Activated CD8-positive, alpha-beta memory T cell treated with anti-CD3 and anti-CD28 coated beads for 4 hours (primary cell): ENCODE results near the gene OGFOD3.
"Not testable (repeated sequence)": the region's sequence is repeated elsewhere in the genome, so short reads cannot be mapped to it uniquely, and the experiment has no call there.

Source experiments
- DNase-seq, 2 donors: peaks; one replicate each; pipeline ENCODE4 v3.0.0-alpha.2; 2020; ENCODE audit warnings: low read depth in 2 of 2

OGFOD3 gene

GRCh38 chr17:82433560-82434215 is 15.3 kb upstream of the OGFOD3 start:
- no peak for DNase-seq

- no peak for DNase-seq
Measured at GRCh38 chr17:82432017-82432416, 13.6 kb upstream of the OGFOD3 start.

- no peak for DNase-seq
Measured at GRCh38 chr17:82429824-82430223, 11.4 kb upstream of the OGFOD3 start.

GRCh38 chr17:82428546-82428945 is 10.2 kb upstream of the OGFOD3 start:
- no peak for DNase-seq

DNA sequence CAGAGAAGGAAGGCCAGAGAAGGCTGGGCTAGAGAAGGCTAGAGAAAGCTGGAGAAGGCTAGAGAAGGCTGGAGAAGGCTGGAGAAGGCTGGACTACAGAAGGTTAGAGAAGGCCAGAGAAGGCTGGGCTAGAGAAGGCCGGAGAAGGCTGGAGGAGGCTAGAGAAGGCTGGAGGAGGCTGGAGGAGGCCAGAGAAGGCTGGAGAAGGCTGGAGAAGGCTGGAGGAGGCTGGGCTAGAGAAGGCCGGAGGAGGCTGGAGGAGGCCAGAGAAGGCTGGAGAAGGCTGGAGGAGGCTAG is 6.4 kb upstream of the OGFOD3 start:
- no peak for DNase-seq

- DNase-seq, result peak in 1 of 2 donors; percentile 14
Measured at GRCh38 chr17:82424001-82424862, 5.8 kb upstream of the OGFOD3 start.

DNA sequence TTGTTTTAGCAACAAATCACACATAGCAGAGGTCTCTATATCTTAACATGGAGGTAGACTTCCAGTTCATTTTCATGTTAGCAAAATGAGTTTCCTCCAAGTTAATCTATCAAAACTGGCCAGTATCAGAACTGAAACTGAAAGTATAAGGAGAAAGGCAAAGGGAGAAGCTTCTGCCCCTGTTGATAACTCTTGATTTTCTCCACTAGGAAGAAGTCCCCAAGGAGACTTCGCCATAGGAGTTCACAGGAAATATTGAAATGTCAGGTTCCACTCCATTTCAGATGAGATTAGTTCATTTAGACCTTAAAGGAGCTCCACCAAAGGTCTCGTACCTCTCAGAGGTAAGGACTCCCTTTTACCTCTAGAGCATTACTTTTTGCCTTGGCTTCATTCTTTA is 1.2 kb upstream of the OGFOD3 start:
- no peak for DNase-seq

DNA sequence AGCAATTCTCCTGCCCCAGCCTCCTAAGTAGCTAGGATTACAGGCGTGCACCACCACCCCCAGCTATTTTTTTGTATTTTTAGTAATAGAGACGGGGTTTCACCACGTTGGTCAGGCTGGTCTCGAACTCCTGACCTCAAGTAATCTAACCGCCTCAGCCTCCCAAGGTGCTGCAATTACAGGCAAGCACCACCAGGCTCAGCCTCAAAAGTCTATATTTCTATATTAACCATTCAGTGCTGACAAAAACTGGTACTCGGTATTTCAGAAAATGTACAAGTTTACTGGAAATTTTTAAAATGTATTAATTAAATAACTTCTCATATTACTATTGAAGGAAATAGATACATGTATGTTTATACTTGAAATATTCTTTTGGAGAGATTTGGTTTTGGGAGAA is 1.6 kb downstream of the OGFOD3 start:
- DNase-seq, result no peak

DNA sequence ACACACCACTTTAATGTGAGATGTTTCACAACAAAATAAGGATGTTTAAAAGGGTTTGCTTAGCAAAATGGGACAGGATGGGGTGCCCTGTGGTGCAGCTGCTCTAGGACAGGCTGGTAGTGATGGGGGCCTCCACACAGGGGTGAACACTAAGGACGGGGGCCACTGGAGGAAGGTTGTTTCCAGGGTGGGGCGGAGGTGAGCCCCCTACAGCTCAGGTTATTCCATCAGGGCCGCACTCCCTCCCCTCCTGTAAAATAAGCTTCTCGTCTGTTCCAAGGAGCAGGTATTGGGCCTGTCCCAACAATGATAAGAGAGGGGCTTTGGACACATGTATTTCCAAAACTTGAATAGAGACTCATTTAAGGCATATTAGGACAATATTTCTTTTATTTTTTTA is 2.1 kb downstream of the OGFOD3 start:
- DNase-seq, result no peak

DNA sequence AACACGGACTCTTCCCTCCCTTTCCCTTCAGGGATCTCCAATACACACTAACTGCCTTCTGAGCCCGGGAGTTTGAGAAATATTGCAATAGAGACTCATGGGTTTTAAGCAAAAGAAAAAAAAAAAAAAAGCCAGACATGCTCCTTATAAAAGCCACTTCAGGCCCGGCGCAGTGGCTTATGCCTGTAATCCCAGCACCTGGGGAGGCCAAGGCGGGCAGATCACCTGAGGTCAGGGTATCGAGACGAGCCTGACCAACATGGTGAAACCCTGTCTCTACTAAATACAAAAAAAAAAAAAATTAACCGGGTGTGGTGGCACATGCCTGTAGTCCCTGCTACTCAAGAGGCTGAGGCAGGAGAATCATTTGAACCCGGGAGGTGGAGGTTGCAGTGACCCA is 2.6 kb downstream of the OGFOD3 start:
- no peak for DNase-seq

DNA sequence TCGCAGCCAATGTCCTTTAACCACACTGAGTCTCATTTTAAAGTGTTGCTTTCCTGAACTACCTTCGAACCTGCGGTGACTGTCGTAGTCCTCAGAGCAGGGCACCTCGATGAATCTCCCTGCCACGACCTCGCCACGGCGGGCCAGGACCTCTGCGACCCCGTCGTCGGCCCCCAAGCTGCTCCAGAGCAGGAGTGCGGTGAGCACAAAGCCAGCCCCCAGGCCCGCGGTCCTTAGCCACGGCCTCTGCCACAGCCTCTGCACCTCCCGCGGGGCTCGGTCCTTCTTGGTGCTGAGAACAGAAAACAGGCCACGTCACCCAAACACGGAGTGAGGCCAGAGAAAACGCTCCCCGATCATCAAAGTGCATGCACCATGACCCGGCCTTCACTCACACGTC is 3.0 kb downstream of the OGFOD3 start:
- DNase-seq, result no peak

- DNase-seq, result peak; percentile 47 to 54
Measured at GRCh38 chr17:82414548-82415281, 3.7 kb downstream of the OGFOD3 start.

DNA sequence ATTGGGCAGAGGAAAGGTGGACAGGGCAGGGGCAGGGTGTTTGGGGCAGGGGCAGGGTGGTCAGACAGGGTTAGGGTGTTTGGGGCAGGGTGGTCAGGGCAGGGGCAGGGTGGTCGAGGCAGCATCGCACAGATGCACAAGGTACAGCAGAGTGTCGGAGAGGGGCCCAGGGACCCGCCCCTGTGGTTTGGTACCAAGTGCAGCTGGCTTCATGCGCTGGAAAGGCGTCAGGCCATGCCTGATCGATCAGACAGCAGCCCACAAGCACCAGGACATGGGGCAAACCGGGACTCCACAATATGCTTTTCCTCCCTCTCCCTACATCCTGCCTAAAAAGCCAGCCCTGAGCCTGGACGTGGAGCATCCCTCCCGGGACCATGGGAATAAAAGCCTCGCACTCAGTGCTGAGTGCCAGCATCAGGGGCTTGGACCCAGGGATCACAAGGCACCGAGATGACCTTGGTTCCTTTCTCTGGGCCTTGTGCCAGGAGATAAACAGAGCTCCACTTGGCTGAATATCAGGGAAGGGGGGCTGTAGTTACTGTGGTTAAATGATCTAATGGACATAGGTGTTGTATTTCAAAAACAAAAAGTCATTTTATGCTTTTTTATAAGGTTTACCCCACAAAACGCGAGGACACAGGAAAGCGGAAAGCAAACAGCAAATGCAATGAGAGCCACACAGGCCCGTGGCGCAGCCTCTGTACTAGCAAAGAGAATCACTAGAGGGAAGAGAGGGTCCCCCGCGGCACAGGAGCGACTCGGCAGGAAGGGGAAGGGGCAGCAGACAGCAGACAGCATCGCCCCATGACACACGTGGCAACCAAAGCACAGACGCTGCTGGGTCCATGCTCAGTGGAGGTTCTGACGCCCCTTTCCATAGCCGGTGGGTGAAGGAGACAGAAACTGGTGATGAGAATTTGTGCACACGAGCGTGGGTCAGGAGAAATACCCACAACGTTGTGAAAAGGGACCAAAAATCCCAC is 5.6 kb downstream of the OGFOD3 start:
- DNase-seq, result no peak

- DNase-seq, result not testable (repeated sequence)
Measured at GRCh38 chr17:82412081-82412480, 6.3 kb downstream of the OGFOD3 start.

- no peak for DNase-seq
Measured at GRCh38 chr17:82411396-82412053, 6.9 kb downstream of the OGFOD3 start.

DNA sequence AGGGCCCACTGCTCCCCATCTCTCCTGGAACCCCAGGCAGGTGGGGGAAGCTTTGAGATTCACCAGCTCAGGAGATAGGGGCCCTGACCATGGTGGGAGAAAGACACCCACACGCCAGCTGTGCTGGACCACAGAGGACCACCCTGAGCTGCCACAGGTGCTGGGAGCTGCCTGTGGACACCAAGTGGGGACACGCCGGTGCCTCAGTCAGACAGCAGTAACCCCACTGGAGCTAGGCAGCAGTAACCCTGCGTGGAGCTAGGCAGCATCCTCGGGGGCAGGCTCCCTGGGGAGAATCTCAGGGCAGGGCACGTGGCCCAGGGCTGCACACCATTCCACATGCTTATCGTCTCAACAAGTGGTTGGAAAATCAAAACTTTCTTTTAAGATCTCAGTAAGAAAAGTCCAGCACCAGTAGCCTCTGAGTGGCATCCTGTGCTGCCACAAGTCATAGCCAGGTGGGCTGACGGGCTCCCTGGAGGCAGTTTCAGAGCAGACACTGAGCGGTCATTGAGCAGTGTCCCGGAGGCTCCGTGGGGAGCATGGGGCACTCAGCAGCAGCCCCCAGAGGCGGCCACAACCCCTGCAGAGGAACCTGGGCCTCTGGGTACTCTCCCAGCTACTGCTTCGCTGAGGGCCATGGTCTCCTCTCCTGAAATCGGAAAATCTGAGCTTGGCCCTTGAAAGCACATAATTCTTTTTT is 8.2 kb downstream of the OGFOD3 start:
- no peak for DNase-seq

GRCh38 chr17:82408938-82409318 is 9.5 kb downstream of the OGFOD3 start:
- DNase-seq, result no peak

- no peak for DNase-seq
Measured at GRCh38 chr17:82408288-82408937, 10.0 kb downstream of the OGFOD3 start.

DNA sequence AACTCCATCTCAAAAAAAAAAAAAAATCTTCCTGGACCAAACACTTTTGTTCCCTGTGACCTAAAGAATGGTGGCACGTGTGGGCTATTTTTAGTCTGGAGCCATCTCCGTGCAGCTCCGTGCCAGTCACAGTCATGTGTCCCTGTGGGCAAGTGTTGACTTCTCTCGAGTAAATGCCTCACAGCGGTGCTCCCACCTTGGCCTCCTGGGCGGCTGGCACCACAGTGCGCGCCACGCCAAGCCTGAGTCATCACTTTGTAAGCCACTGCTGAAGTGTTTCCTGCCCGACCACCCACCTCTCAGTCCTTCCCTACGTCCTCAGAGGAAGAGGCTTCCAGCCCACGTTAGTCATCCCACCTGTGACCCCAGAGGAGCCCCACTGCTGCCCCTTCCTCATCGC is 11.1 kb downstream of the OGFOD3 start:
- DNase-seq, result no peak

- DNase-seq, result no peak
Measured at GRCh38 chr17:82406131-82406671, 12.2 kb downstream of the OGFOD3 start.
